Measurements from ENCODE around the gene RPL4.

GRCh38 chr15:66472176-66472999 is 32.3 kb downstream of the RPL4 start:
- TF ChIP-seq SMC3 (conservative IDR thresholded peaks at IDR 0.05; ENCODE audit: poor library complexity) = no peak
- no peak for TF ChIP-seq RAD21 (conservative IDR thresholded peaks at IDR 0.05)
- no peak for TF ChIP-seq EP300 (conservative IDR thresholded peaks at IDR 0.05; ENCODE audit: poor library complexity, severe bottlenecking)

All from neural cell (in vitro differentiated cells).